K562 (cell line): Measurements from ENCODE around the gene ZSCAN22. TPM values are rescaled to one million over a fixed set of nuclear protein-coding genes. Genes with fewer than 3 reads are reported as not detected.

Experiments used
- ATAC-seq: fragments of 200-7000 bp; cut with Tn5 transposase; 3 replicates; pipeline ENCODE4 v1.9.1; 2020; ENCODE audit warnings: moderate library complexity
- BruUV-seq: library from RNA; stranded (reverse); fragments of 400-500 nt; replicated peaks from 2 replicates; lab custom pipeline; 2021; lab: Mats Ljungman, UMichigan
- CTCF ChIA-PET: fragments of 300-600 bp; formaldehyde crosslinking; extraction: SDS; loops from one replicate; lab custom pipeline; 2021; ENCODE audit warnings: low intra/inter-chr PET ratio; lab: Yijun Ruan, JAX
- POLR2A ChIA-PET: fragments of 300-600, 350-650 bp; sonication (Branson Sonifier 250); formaldehyde crosslinking; extraction: SDS; loops from one replicate; lab custom pipeline; 2021; ENCODE audit warnings: antibody characterized with exemption, inconsistent platforms; lab: Yijun Ruan, JAX
- DNase-seq, 4 experiments: peaks; one replicate each; pipeline versions ENCODE4 v3.0.0 to v3.0.0-alpha.2; 2011 to 2018; ENCODE audit warnings: low spot score in 3 of 4, mixed read lengths in 3 of 4; ENCODE audit errors: extremely low read depth in 1 of 4
- FAIRE-seq: peaks from 2 replicates; lab custom pipeline; 2011; peaks lifted over from hg19 to GRCh38; lab: Jason Lieb, UNC
- H2AFZ ChIP-seq: 2 replicates; pipeline ENCODE4 v1.6.0; 2011; ENCODE audit warnings: low read depth, low read length, control low read depth, inconsistent platforms
- H3K27ac ChIP-seq: fragments of 200-600 bp; 3 replicates; pipeline ENCODE4 v1.8.0; 2011; ENCODE audit warnings: low read depth, mild to moderate bottlenecking, control low read depth, inconsistent platforms, low read length, moderate library complexity, mixed read lengths; ENCODE audit errors: extremely low read depth
- H3K27me3 ChIP-seq, 2 experiments: fragments of 300-600 bp in 1 of 2; 2 replicates in 1 of 2; 3 replicates in 1 of 2; pipeline versions ENCODE4 v1.6.0 to v1.8.0; 2011; ENCODE audit warnings: inconsistent platforms in 2 of 2, low read length in 2 of 2, mild to moderate bottlenecking in 1 of 2, mixed read lengths in 1 of 2, moderate library complexity in 1 of 2; ENCODE audit not compliant: control insufficient read depth in 2 of 2, insufficient read depth in 2 of 2
- H3K36me3 ChIP-seq: fragments of 300-600 bp; 3 replicates; pipeline ENCODE4 v1.8.0; 2011; ENCODE audit warnings: mild to moderate bottlenecking, low read length, inconsistent platforms; ENCODE audit not compliant: control insufficient read depth, insufficient read depth
- H3K4me1 ChIP-seq, 2 experiments: fragments of 200-600 bp in 1 of 2; replicated peaks in 1 of 2; 2 replicates in 1 of 2; 3 replicates in 1 of 2; pipeline versions ENCODE4 v1.5.1 to v1.8.0; 2011; ENCODE audit warnings: inconsistent platforms in 2 of 2, low read length in 2 of 2, mild to moderate bottlenecking in 1 of 2, mixed read lengths in 1 of 2, moderate library complexity in 1 of 2; ENCODE audit not compliant: control insufficient read depth in 2 of 2, insufficient read depth in 2 of 2
- H3K4me2 ChIP-seq: 2 replicates; pipeline ENCODE4 v1.6.1; 2011; ENCODE audit warnings: low read length, control low read depth, inconsistent platforms, mixed read lengths; ENCODE audit not compliant: insufficient read depth
- H3K4me3 ChIP-seq: fragments of 200-600 bp; sonication (generic), shearing (Covaris generic); 2 replicates; pipeline ENCODE4 v1.5.1; 2016; ENCODE audit warnings: control low read depth, inconsistent platforms
- H3K79me2 ChIP-seq: fragments of 200-600 bp; 3 replicates; pipeline ENCODE4 v1.8.0; 2011; ENCODE audit warnings: low read length, inconsistent platforms; ENCODE audit not compliant: control insufficient read depth, insufficient read depth
- H3K9ac ChIP-seq, 2 experiments: 2 replicates each; pipeline versions ENCODE4 v1.6.0 to v1.6.1; 2011; ENCODE audit warnings: low read depth in 2 of 2, low read length in 2 of 2, control low read depth in 1 of 2, inconsistent platforms in 1 of 2, mild to moderate bottlenecking in 1 of 2, mixed read lengths in 1 of 2; ENCODE audit not compliant: insufficient read depth in 1 of 2
- H3K9me1 ChIP-seq: one replicate; pipeline ENCODE4 v1.6.0; 2011; ENCODE audit warnings: inconsistent platforms, mild to moderate bottlenecking, low read length, moderate library complexity; ENCODE audit not compliant: control insufficient read depth, insufficient read depth
- H3K9me3 ChIP-seq: replicated peaks from 2 replicates; pipeline ENCODE4 v1.5.1; 2011; ENCODE audit warnings: low read depth, low read length, inconsistent platforms; ENCODE audit not compliant: control insufficient read depth, insufficient read depth
- H4K20me1 ChIP-seq: replicated peaks from 2 replicates; pipeline ENCODE4 v1.6.1; 2011; ENCODE audit warnings: low read length, inconsistent platforms, mixed read lengths; ENCODE audit not compliant: control insufficient read depth, insufficient read depth
- ARNT ChIP-seq, 2 experiments: fragments of 450-650 bp; IDR thresholded peaks; 2 replicates each; pipeline ENCODE4 v1.6.1; 2016; ENCODE audit warnings: mild to moderate bottlenecking in 1 of 2
- RNF219 ChIP-seq: fragments of 250-450 bp; sonication (Bioruptor Pico); IDR thresholded peaks from 2 replicates; pipeline ENCODE4 v1.5.0; 2022; ENCODE audit warnings: mild to moderate bottlenecking
- ZBTB33 ChIP-seq: sonication (generic); formaldehyde crosslinking; IDR thresholded peaks from 2 replicates; pipeline ENCODE4 v1.8.1; 2023; ENCODE audit warnings: mild to moderate bottlenecking, missing genetic modification reagents
- ZBTB8A ChIP-seq: fragments of 450-650 bp; IDR thresholded peaks from 2 replicates; pipeline ENCODE4 v1.6.1; 2018; ENCODE audit warnings: mild to moderate bottlenecking, moderate library complexity; ENCODE audit not compliant: partially characterized antibody
- WGBS: fragments of 100-300 bp; shearing (Covaris generic); methylation state at CpG from one replicate; pipeline ENCODE4 v1.1.6; 2016; ENCODE audit warnings: low coverage, mixed read lengths; ENCODE audit not compliant: insufficient coverage; ENCODE audit errors: missing lambda C conversion rate; 5-methylcytosine and 5-hydroxymethylcytosine counted together
- in situ Hi-C: fragments of 300-500 bp; cut with MboI; formaldehyde crosslinking; loops from 4 replicates; pipeline ENCODE4 v1.15.0; 2018; ENCODE audit warnings: inconsistent platforms, mixed read lengths
- intact Hi-C: fragments of 100-400 bp; cut with micrococcal nuclease; formaldehyde crosslinking; loops from 2 replicates; pipeline ENCODE4 v1.14.2; 2022
- polyA plus RNA-seq, 8 experiments: library from polyadenylated mRNA; depleted of rRNA in 4 of 8; stranded (reverse) in 5 of 8; unstranded in 3 of 8; fragments of >200 nt; fragmentation: Nextera tagmentation in 2 of 8; fragmentation: Illumina TruSeq in 1 of 8; extraction: Ambion mirVana in 2 of 8; extraction: Trizol in 1 of 8; gene quantifications; 2 replicates each; pipeline versions ENCODE4 v1.2.1 to v1.2.3, GENCODE V29; 2011 to 2014; ENCODE audit warnings: inconsistent platforms in 1 of 8, missing spikeins in 1 of 8
- total RNA-seq, 7 experiments: library from RNA; depleted of rRNA in 6 of 7; stranded (reverse); fragments of >200 nt in 6 of 7; fragmentation: Illumina TruSeq in 2 of 7; extraction: Trizol in 2 of 7; gene quantifications; 2 replicates each; pipeline versions ENCODE4 v1.2.1 to v1.2.3, GENCODE V29; 2011 to 2021; ENCODE audit warnings: low replicate concordance in 1 of 7

Gene ZSCAN22
- total and polyA plus RNA-seq, 9 of the 15 experiments (the other 6 are each of a cell fraction or from before 2014, with no cell fraction given) = 0.98 to 5.3 (median 3.0) TPM

GRCh38 chr19:58367698-58368454 lies 41.1 kb downstream of the ZSCAN22 start:
- intact Hi-C loops (no loop called here), in situ Hi-C loops (no loop called here)
- ChIA-PET CTCF (no interaction called here), POLR2A (no interaction called here)
- Histone ChIP-seq H3K79me2 (no peaks in the 10 kb centered on the region), H3K27ac (no peak overlapping the region), H4K20me1 (no peaks in the 10 kb centered on the region), H3K9ac (no peak overlapping the region), H3K4me1 (peaks cover 0 to 22% of the 10 kb centered on the region in 2 experiments; a peak in 2 of 5 replicates), H2AFZ (no peak overlapping the region), H3K9me3 (no peaks in the 10 kb centered on the region), H3K27me3 (no peaks in the 10 kb centered on the region), H3K36me3 (no peaks in the 10 kb centered on the region), H3K9me1 (no peaks in the 10 kb centered on the region), H3K4me3 (no peak overlapping the region), H3K4me2 (no peak overlapping the region)
- 95% methylated on average over 79 of the region's 106 CpGs for WGBS
- FAIRE-seq (no peak), DNase-seq (no peak), ATAC-seq (no peak)
- TF ChIP-seq RNF219 (no peak), ZBTB33 (peak; percentile 53), ZBTB8A (no peak), ARNT (IDR thresholded peaks at IDR 0.05) (no peak)
- BruUV-seq = no TSS peak
